ENCODE measurements around the gene GSG1L.

Gene GSG1L

DNA sequence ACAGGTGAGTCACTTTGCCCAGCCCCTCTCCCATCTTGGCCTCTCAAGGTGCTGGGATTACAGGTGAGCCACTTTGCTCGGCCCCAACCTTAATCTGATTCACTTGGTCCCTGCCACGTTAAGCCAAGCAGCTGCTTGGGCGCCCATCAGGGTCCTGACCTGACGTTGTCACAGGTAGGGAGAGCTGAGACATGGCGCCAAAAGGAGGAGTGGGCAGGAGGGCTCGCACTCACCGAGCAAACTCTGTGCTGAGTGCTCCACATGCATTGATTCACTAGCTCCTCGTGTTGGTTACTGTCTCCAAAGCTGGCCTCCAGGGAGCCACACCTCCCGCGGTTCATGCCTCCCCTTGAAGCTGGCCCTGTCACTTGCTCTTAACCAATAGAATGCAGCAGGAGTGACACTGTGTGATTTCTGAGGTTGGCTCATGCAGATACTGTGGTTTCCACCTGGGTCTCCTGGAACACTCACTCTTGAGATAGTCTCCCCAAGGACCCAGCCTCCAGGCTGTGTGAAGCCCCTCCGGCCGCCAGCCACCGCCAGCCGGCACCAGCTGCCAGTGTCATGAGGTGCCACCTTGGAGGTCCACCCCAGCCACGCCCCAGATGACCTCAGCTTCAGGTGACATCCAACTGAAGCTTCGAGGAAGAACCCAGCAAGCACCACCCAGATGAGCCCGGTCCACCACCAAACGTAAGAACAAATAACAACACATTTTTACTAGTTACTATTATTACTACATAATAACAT lies 223.0 kb downstream of the GSG1L start:
- no peak for DNase-seq

DNA sequence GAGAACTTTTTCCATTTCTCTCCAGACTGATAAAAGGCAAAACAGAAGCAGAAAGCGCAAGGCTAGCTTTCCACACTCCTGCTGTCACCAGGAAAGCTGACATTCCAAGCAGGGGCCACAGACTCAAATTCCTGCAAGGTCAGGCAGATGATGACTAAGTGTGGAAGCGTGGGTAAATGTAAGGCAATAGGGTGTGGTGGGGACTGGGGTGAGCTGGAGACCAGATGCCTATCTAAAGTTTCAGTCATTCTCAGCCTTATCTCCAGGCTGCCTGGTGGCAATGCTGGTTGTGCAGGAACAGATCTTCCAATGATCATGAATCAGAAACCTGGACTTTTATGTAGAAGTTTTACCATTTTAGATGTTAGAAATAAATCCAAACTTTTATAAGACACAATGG lies 224.1 kb downstream of the GSG1L start:
- peak; percentile 38 for DNase-seq

DNA sequence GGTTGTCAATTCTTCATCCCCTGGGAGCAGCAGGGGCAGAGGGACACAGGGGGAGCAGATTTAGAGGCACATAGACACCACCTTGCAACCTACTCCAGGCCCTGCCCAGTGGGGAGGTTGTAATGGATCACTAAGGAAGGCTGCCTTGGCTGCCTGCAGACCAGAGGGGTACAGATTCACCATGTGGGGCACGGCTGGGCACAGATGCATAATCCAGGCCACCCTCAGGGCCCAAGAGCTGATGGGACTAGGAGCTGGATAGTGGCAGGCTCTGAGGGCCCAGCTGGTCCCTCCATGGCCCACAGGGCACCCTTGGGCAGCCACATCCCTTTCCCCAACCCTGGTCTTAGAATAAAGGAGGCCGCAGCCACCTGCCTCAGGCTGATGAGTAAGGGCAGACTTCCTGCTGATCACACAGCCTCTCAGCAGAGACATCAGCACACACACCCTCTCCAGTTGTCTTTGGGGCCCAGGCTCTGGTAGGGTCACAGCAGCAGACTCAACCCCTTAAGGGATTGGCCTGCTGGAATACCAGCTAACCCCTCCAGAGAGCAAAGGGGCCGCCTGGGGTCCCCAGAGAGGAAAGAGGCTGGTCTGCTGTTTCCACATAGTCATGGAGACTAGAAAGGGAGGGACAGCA lies 224.9 kb downstream of the GSG1L start:
- DNase-seq = peak; percentile 17

DNA sequence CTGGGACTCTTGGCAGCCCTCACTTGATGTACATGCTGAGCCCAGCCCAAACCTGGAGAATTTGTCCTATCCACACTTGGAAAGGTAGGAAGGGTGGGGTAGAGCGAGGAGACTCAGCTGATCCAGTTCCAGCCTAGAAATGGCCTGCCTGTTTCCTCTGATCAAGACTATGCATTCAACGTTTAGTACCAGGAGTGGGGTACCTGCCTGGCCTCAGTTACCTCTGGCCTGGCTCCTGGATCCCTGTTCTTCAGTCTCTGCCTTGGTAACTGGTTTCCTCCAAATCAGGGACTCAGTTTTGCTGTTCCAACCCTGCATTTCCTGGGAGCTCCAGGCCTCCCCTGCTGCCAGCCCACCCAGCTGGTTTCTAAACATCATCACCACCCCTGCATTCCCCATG lies 233.5 kb downstream of the GSG1L start:
- DNase-seq = no peak

DNA sequence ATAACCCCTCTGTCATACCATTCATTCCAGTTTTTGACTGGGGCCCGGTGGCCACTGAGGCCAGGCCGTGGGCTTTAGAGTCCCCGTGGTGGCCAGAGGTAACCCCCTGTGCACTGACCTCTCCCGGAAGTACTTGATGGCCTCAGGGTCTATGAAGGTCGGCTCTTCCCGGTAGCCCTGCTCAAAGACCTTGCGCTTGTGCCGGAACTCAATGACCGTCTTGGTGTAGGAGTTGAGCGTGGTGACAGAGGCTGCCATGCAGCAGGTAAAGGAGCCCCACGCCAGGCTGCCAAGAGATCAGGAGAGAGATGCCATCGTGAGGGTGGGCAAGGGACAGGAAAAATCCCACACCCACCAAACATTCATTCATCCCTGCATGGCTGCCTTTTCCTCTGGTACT lies 234.8 kb downstream of the GSG1L start:
- DNase-seq = no peak

- DNase-seq = no peak
Measured at GRCh38 chr16:27827765-27828164, 235.7 kb downstream of the GSG1L start.

DNA sequence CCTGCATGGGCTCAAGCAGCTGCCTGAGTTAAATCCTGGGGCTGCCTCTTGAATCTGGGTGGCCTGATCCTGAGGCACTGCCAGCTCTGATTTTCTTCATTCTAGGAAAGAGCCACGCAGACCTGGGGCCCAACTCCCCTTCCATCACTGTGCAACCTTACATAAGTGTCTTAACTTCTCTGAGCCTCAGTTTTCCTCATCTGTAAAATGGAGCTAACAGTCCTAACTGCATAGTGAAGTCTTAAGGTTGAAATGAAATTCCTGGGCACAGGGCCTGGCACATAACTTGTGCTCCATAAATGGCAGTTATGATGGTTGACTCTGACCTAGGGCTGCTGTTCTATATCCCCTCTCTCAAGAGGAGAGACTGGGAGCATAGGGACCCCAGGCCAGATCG lies 236.6 kb downstream of the GSG1L start:
- no peak for DNase-seq

GRCh38 chr16:27826081-27826892 lies 237.2 kb downstream of the GSG1L start:
- DNase-seq = no peak

DNA sequence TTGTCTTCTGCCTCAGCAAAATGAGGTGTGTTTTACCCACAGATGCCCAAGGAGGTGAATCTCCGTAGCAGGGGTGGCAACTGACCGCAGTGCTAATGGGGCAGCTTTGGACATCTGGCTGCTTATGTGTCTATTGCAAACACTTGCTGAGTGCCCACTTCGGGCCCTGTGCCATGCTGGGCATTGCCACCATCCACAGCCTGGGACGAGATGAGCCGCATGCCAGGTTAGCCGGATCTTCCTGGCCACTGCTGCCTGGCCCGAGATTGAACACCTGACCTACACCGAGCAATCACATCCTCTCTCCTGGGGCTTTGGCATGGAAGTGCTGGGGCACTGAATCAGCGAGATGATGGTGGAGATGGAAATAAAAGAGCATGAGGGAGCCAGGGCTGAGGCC lies 238.7 kb downstream of the GSG1L start:
- DNase-seq = no peak

DNA sequence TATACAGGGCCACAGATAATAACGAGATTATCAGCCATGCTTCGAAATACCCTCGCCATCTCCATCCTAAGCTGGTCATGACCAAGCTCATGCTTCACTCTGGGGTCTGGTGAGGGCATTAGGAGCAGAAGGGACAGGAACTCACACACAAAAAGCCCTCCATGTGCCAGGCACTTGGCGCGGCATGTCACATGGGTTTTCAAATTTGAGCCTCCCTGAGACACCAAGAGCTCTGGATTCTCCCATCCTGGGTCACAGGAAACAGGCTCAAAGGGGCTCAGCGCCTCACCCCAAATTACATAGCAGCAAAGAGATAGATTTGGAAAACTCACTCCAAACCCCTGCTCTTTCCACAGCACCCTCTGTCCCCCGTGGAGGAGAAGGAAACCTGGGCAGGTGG lies 239.5 kb downstream of the GSG1L start:
- DNase-seq = no peak

DNA sequence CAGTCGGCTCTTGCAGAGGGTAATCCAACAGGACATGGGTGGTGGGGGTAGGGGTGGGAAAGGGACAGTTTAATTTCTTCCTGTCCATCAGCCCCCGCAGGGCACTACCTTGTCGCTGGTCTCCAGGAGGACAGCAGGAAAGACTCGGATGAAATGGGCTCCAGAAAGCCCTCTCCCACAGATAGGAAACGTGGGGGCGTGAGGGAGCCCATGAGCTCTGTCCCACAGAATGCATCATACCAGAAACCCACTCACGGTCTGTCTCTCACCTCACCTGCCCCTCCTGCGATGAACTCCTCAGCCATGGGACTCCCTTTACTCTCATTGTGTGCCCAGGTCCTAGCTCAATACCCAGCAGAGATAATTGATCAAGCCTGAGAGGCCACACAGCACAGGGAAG lies 240.1 kb downstream of the GSG1L start:
- DNase-seq = no peak

DNA sequence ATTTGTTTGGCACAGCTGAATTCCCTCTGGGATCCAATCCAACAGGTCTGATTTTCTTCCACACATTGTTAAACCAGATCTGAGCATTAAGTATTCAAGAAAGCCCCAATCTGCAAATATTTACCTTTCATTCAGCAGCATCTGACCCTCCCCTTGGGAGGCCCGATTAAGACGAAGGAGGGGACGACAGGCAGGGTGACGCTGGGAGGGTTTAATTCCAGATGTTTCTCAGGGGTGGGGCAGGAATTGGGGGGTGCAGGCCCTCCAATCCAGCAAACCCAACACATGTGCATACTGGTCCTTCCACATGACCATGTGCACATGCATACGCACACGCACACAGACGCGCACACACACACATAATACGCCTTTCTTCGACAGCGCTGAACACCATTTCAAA lies 240.5 kb downstream of the GSG1L start:
- DNase-seq = no peak

DNA sequence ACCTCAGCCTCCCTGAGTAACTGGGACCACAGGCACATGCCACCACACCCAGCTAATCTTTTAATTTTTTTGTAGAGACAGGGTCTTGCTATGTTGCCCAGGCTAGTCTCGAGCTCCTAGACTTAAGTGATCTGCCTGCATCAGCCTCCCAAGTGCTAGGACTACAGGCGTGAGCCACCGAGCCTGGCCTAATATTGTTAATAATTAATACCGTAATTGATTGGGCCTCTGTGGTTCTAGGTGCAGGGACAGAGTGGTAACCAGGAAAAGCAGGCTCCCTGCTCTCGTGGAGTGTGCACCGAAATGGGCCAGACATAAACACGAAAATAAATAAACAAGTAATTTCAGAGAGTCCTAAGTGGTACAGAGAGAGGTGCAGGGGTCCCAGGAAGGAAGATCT lies 241.0 kb downstream of the GSG1L start:
- DNase-seq = no peak

DNA sequence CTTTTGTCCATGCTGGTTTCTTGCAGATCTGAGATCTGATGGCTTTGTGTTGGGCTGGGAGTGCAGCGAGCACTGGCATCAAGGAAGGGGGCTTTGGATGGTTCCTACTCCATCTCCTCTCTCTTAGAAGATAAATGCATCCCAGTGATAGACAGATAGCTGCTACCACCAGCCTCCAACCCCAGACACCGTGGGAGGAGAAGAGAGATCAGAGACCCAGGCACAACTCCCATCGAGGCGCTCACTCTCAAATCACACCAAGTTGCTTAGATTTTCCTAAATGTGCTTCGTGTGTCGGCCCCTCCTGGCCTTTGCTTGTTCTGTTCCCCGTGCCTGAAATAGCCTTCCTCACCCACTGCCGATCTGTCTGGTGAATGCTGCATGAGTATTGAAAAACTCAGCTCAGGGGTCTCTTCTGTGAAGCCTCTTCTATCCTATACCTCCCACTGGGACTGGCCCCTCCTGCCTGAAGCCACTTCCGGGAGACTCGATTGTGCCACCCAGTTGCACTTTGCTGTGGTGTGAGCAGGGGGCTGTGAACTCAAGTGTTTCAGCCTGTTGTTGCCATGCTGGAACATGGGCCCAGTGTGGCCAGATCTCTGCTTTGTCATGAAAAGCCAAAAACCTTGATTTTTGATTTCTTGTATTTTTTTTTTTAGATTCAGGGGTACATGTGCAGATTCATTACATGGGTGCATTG lies 242.7 kb downstream of the GSG1L start:
- DNase-seq = no peak

GRCh38 chr16:27819881-27820610 lies 243.5 kb downstream of the GSG1L start:
- no peak for DNase-seq

DNA sequence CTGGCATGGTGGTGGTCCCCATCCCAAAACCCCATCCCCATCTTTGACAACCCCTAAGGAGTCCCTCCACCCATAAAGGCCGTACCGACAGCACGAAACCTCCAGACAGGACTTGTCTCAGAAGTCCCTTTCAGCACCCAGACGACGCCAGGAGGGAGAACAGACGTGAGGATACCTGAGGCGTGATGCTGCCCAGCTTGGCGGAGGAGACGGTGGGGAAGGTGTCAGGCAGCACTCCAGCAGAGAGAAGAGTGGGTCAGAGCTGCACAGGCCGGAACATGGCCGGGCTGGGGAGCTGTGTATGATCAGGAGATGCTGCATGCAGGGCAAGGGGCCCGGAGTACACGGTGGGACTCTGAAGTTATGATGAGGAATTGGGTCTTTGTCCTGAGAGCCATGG lies 244.2 kb downstream of the GSG1L start:
- no peak for DNase-seq

- DNase-seq = no peak
Measured at GRCh38 chr16:27818246-27818645, 245.3 kb downstream of the GSG1L start.

GRCh38 chr16:27817038-27817437 lies 246.5 kb downstream of the GSG1L start:
- DNase-seq = no peak

- no peak for DNase-seq
Measured at GRCh38 chr16:27816561-27816960, 247.0 kb downstream of the GSG1L start.

- no peak for DNase-seq
Measured at GRCh38 chr16:27813591-27813990, 249.9 kb downstream of the GSG1L start.

DNA sequence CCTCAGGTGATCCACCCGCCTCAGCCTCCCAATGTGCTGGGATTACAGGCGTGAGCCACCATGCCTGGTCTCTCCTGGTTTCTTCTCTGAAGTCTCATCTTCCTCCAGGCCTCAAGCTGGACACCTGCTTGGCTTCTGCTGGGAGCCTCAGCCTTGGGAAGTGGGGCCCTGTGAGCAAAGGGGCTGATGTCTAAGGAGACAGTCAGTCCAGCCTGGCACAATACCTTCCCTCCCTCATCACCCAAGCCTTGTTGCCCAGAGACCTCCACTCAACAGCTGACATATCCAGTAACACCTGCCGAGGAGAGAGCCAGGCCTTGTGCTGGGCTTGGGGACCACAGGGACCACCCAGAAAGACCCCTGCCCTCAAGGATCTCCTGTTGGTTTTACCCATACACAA lies 251.6 kb downstream of the GSG1L start:
- DNase-seq = no peak

DNA sequence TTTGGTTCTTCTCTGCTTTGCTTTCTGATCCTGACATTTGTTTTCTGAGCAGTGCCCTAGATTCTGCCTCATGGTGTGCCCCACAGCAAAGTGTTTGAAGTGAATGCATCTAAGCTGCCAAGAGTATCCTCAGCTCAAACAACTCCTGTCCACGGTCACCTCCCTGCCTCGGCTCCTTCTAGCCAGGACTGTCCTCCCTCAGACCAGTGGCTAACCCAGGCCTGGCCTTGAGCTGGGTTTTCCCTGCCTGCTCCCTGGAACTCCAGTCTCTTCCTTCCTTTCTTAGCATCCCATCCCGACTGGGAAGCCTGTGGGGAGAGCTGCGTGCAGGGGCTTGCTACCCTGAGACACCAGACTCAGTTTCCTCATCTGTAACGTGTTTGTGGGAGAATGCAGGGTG lies 256.5 kb downstream of the GSG1L start:
- DNase-seq = no peak

- no peak for DNase-seq
Measured at GRCh38 chr16:27806388-27806787, 257.1 kb downstream of the GSG1L start.
